HepG2 (cell line): ENCODE measurements around the gene TTC31. TPM values are rescaled to one million over a fixed set of nuclear protein-coding genes. Genes with fewer than 3 reads are reported as not detected.

Experiments used
- ERF ChIP-seq: IDR thresholded peaks from 2 replicates; pipeline ENCODE4 v1.6.1; 2018; ENCODE audit warnings: missing biosample characterization, missing genetic modification reagents
- KDM3A ChIP-seq: IDR thresholded peaks from 2 replicates; pipeline ENCODE4 v1.6.1; 2018; ENCODE audit warnings: low read depth, missing compliant biosample characterization
- MEF2D ChIP-seq: sonication (generic); formaldehyde crosslinking; IDR thresholded peaks from 2 replicates; pipeline ENCODE4 v1.5.1; 2020; ENCODE audit warnings: mild to moderate bottlenecking, missing genetic modification reagents
- MIER2 ChIP-seq: IDR thresholded peaks from 2 replicates; pipeline ENCODE4 v1.6.1; 2016; ENCODE audit warnings: missing biosample characterization, missing genetic modification reagents
- MYC ChIP-seq: sonication (generic); formaldehyde crosslinking; IDR thresholded peaks from 2 replicates; pipeline ENCODE4 v1.9.0; 2021; ENCODE audit warnings: missing genetic modification reagents, borderline replicate concordance
- NR2F6 ChIP-seq, 2 experiments: IDR thresholded peaks; 2 replicates each; pipeline ENCODE4 v1.6.1; 2016; ENCODE audit warnings: antibody characterized with exemption in 1 of 2, mild to moderate bottlenecking in 1 of 2
- RXRA ChIP-seq: sonication (generic); formaldehyde crosslinking; IDR thresholded peaks from 2 replicates; pipeline ENCODE4 v1.5.1; 2020; ENCODE audit warnings: missing genetic modification reagents
- SMAD3 ChIP-seq: sonication (generic); formaldehyde crosslinking; IDR thresholded peaks from 2 replicates; pipeline ENCODE4 v1.4.0; 2020; ENCODE audit warnings: missing genetic modification reagents
- TCF12 ChIP-seq, 2 experiments: fragments of 450-650 bp in 1 of 2; sonication (generic) in 1 of 2; formaldehyde crosslinking in 1 of 2; IDR thresholded peaks; 2 replicates each; pipeline versions ENCODE4 v1.6.1 to v1.8.0; 2017 to 2022; ENCODE audit warnings: antibody characterized with exemption in 1 of 2, mild to moderate bottlenecking in 1 of 2, missing genetic modification reagents in 1 of 2, moderate library complexity in 1 of 2
- XBP1 ChIP-seq: sonication (generic); formaldehyde crosslinking; IDR thresholded peaks from 2 replicates; pipeline ENCODE4 v1.5.0; 2020; ENCODE audit warnings: missing genetic modification reagents
- ZBTB21 ChIP-seq: sonication (generic); formaldehyde crosslinking; IDR thresholded peaks from 2 replicates; pipeline ENCODE4 v1.4.0; 2020; ENCODE audit warnings: missing genetic modification reagents
- ZNF343 ChIP-seq: sonication (generic); formaldehyde crosslinking; IDR thresholded peaks from 2 replicates; pipeline ENCODE4 v1.4.0; 2020; ENCODE audit warnings: mild to moderate bottlenecking, missing genetic modification reagents
- ZNF383 ChIP-seq: sonication (generic); formaldehyde crosslinking; IDR thresholded peaks from 2 replicates; pipeline ENCODE4 v1.4.0; 2020; ENCODE audit warnings: missing genetic modification reagents, mild to moderate bottlenecking, borderline replicate concordance
- ZNF547 ChIP-seq: sonication (generic); formaldehyde crosslinking; IDR thresholded peaks from 2 replicates; pipeline ENCODE4 v1.5.1; 2020; ENCODE audit warnings: mild to moderate bottlenecking, missing genetic modification reagents
- ZNF564 ChIP-seq: sonication (generic); formaldehyde crosslinking; IDR thresholded peaks from 2 replicates; pipeline ENCODE4 v1.8.1; 2023; ENCODE audit warnings: mild to moderate bottlenecking, missing genetic modification reagents
- ZNF772 ChIP-seq: sonication (generic); formaldehyde crosslinking; IDR thresholded peaks from 2 replicates; pipeline ENCODE4 v1.5.0; 2020; ENCODE audit warnings: mild to moderate bottlenecking, missing genetic modification reagents
- polyA plus RNA-seq, 8 experiments: library from polyadenylated mRNA; depleted of rRNA in 3 of 8; stranded (reverse) in 7 of 8; unstranded in 1 of 8; fragments of >200 nt; fragmentation: Illumina TruSeq in 4 of 8; extraction: Trizol in 4 of 8; gene quantifications; 2 replicates each; pipeline versions ENCODE4 v1.2.1 to v1.2.3, GENCODE V29; 2011 to 2016; ENCODE audit warnings: low read depth in 4 of 8, missing spikeins in 1 of 8, mixed read lengths in 1 of 8; ENCODE audit not compliant: insufficient read depth in 1 of 8
- total RNA-seq, 5 experiments: library from RNA; depleted of rRNA; stranded (reverse); fragments of >200 nt; fragmentation: Illumina TruSeq; extraction: Trizol; gene quantifications; 2 replicates each; pipeline ENCODE4 v1.2.3, GENCODE V29; 2016; ENCODE audit warnings: low read depth in 1 of 5
- TF ChIP-seq, protein P1 (sequence below): sonication (generic); formaldehyde crosslinking; IDR thresholded peaks from 2 replicates; pipeline ENCODE4 v1.9.0; 2021; ENCODE audit warnings: missing genetic modification reagents, borderline replicate concordance
- TF ChIP-seq, protein P2 (sequence below): sonication (generic); formaldehyde crosslinking; conservative IDR thresholded peaks from 2 replicates; pipeline ENCODE4 v1.8.0; 2022; ENCODE audit warnings: low read depth, missing genetic modification reagents
- TF ChIP-seq, protein P3 (sequence below): IDR thresholded peaks from 2 replicates; pipeline ENCODE4 v1.6.1; 2016; ENCODE audit warnings: missing biosample characterization, missing genetic modification reagents, low read depth
- TF ChIP-seq, protein P4 (sequence below): IDR thresholded peaks from 2 replicates; pipeline ENCODE4 v1.6.1; 2018; ENCODE audit warnings: missing genetic modification reagents, mild to moderate bottlenecking, missing compliant biosample characterization

Gene TTC31
- total and polyA plus RNA-seq, 2 of the 13 experiments (the other 11 are each of a cell fraction or from before 2014, with no cell fraction given), result 28.3 to 39.5 TPM

DNA sequence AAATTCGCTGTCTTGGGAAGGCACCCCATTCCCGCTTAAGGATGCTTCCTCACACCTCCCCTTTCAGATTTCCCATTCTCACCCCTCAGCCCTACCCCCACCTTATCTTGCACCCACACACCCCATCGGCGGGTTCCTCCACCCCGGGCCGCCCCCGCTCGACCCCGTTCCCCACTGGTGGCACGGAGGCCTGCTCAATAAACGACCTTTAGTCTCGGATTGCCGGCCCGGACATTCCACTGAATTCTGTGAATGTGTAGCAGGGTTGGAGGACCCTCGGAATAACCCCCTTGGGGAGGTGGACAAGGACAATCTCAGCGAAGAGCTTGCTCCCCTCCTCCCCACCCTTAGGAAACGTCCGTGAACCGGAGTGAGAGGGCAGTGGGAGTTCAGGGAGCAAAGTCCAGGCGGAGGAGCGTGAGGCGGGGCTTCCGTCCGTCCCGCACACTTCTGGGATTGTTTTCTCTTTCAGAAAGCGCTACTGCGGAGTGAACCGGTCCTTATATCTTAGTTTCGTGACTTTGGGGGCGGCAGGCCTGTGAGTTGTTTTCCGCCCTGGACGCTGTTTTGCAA is 19.4 kb downstream of the TTC31 start (continued):
- TF ChIP-seq SMAD3 (peak; percentile 25; the same call in 1 of the 2 replicates), ZNF772 (CRISPR knock-in tag) (peak; percentile 84; the same call in 1 of the 2 replicates), MYC (CRISPR knock-in tag) (peak; percentile 64; the same call in 1 of the 2 replicates), ZBTB21 (CRISPR knock-in tag) (no peak), KDM3A (CRISPR knock-in tag) (0 out of 2 replicates have a peak, but pooled peaks have one; percentile 14), ZNF343 (CRISPR knock-in tag) (no peak), XBP1 (CRISPR knock-in tag) (no peak), ERF (peak; percentile 66; the same call in 1 of the 2 replicates), ZNF547 (no peak; the same call in 1 of the 2 replicates), NR2F6 (IDR thresholded peaks at IDR 0.05) (peak; percentile 86), NR2F6 (CRISPR knock-in tag; IDR thresholded peaks at IDR 0.05) (peak; percentile 89), ZNF564 (CRISPR knock-in tag) (no peak), RXRA (CRISPR knock-in tag) (peak; percentile 100), TCF12 (IDR thresholded peaks at IDR 0.05) (no peak), TCF12 (CRISPR knock-in tag; IDR thresholded peaks at IDR 0.05) (no peak), MEF2D (CRISPR knock-in tag) (peak; percentile 79), MIER2 (CRISPR knock-in tag) (peak; percentile 59), ZNF383 (CRISPR knock-in tag) (0 out of 2 replicates have a peak, but pooled peaks have one; percentile 15)
- TF ChIP-seq, protein P1, sequence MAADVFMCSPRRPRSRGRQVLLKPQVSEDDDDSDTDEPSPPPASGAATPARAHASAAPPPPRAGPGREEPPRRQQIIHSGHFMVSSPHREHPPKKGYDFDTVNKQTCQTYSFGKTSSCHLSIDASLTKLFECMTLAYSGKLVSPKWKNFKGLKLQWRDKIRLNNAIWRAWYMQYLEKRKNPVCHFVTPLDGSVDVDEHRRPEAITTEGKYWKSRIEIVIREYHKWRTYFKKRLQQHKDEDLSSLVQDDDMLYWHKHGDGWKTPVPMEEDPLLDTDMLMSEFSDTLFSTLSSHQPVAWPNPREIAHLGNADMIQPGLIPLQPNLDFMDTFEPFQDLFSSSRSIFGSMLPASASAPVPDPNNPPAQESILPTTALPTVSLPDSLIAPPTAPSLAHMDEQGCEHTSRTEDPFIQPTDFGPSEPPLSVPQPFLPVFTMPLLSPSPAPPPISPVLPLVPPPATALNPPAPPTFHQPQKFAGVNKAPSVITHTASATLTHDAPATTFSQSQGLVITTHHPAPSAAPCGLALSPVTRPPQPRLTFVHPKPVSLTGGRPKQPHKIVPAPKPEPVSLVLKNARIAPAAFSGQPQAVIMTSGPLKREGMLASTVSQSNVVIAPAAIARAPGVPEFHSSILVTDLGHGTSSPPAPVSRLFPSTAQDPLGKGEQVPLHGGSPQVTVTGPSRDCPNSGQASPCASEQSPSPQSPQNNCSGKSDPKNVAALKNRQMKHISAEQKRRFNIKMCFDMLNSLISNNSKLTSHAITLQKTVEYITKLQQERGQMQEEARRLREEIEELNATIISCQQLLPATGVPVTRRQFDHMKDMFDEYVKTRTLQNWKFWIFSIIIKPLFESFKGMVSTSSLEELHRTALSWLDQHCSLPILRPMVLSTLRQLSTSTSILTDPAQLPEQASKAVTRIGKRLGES (CRISPR knock-in tag), result no peak
- TF ChIP-seq, protein P2, sequence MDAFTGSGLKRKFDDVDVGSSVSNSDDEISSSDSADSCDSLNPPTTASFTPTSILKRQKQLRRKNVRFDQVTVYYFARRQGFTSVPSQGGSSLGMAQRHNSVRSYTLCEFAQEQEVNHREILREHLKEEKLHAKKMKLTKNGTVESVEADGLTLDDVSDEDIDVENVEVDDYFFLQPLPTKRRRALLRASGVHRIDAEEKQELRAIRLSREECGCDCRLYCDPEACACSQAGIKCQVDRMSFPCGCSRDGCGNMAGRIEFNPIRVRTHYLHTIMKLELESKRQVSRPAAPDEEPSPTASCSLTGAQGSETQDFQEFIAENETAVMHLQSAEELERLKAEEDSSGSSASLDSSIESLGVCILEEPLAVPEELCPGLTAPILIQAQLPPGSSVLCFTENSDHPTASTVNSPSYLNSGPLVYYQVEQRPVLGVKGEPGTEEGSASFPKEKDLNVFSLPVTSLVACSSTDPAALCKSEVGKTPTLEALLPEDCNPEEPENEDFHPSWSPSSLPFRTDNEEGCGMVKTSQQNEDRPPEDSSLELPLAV (CRISPR knock-in tag), result no peak
- TF ChIP-seq, protein P3, sequence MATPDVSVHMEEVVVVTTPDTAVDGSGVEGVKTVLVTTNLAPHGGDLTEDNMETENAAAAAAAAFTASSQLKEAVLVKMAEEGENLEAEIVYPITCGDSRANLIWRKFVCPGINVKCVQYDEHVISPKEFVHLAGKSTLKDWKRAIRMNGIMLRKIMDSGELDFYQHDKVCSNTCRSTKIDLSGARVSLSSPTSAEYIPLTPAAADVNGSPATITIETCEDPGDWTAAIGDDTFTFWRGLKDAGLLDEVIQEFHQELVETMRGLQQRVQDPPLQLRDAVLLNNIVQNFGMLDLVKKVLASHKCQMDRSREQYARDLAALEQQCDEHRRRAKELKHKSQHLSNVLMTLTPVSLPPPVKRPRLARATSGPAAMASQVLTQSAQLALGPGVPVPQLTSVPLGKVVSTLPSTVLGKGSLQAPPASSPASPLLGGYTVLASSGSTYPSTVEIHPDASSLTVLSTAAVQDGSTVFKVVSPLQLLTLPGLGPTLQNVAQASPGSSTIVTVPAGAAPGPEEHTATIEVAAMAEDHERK (CRISPR knock-in tag), result 0 out of 2 replicates have a peak, but pooled peaks have one; percentile 28
- TF ChIP-seq, protein P4, sequence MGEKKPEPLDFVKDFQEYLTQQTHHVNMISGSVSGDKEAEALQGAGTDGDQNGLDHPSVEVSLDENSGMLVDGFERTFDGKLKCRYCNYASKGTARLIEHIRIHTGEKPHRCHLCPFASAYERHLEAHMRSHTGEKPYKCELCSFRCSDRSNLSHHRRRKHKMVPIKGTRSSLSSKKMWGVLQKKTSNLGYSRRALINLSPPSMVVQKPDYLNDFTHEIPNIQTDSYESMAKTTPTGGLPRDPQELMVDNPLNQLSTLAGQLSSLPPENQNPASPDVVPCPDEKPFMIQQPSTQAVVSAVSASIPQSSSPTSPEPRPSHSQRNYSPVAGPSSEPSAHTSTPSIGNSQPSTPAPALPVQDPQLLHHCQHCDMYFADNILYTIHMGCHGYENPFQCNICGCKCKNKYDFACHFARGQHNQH, result peak; percentile 84
